Right kidney (tissue), 1 donor: ENCODE data around the gene ISLR.
"Not testable (repeated sequence)": the region's sequence is repeated elsewhere in the genome, so short reads cannot be mapped to it uniquely, and the experiment has no call there.

ENCODE experiments used
- DNase-seq: peaks from one replicate; pipeline ENCODE4 v3.0.0-alpha.2; 2016

The ISLR gene

GRCh38 chr15:74135041-74135565 is 38.4 kb upstream of the ISLR start:
- no peak for DNase-seq

GRCh38 chr15:74136540-74136813 is 37.0 kb upstream of the ISLR start:
- peak; percentile 70 for DNase-seq

GRCh38 chr15:74136814-74137536 is 36.5 kb upstream of the ISLR start:
- no peak for DNase-seq

- no peak for DNase-seq
Measured at GRCh38 chr15:74137537-74137894, 36.0 kb upstream of the ISLR start.

- no peak for DNase-seq
Measured at GRCh38 chr15:74138642-74139041, 34.9 kb upstream of the ISLR start.

GRCh38 chr15:74141591-74141990 is 31.9 kb upstream of the ISLR start:
- no peak for DNase-seq

GRCh38 chr15:74144153-74144775 is 29.2 kb upstream of the ISLR start:
- no peak for DNase-seq

GRCh38 chr15:74146277-74146800 is 27.2 kb upstream of the ISLR start:
- no peak for DNase-seq

GRCh38 chr15:74147051-74147450 is 26.5 kb upstream of the ISLR start:
- no peak for DNase-seq

GRCh38 chr15:74155766-74156417 is 17.6 kb upstream of the ISLR start:
- peak; percentile 4 for DNase-seq

- peak; percentile 33 for DNase-seq
Measured at GRCh38 chr15:74156678-74157411, 16.7 kb upstream of the ISLR start.

GRCh38 chr15:74157868-74158827 is 15.4 kb upstream of the ISLR start:
- DNase-seq: no peak

GRCh38 chr15:74158855-74159650 is 14.5 kb upstream of the ISLR start:
- DNase-seq: no peak

GRCh38 chr15:74159773-74160172 is 13.7 kb upstream of the ISLR start:
- DNase-seq: no peak

GRCh38 chr15:74160390-74160789 is 13.1 kb upstream of the ISLR start:
- not testable (repeated sequence) for DNase-seq

- not testable (repeated sequence) for DNase-seq
Measured at GRCh38 chr15:74162195-74162536, 11.3 kb upstream of the ISLR start.

- no peak for DNase-seq
Measured at GRCh38 chr15:74165461-74165860, 8.0 kb upstream of the ISLR start.

- DNase-seq: no peak
Measured at GRCh38 chr15:74167891-74168331, 5.6 kb upstream of the ISLR start.

GRCh38 chr15:74168711-74169126 is 4.8 kb upstream of the ISLR start:
- DNase-seq: no peak

- DNase-seq: peak; percentile 62
Measured at GRCh38 chr15:74170071-74170844, 3.3 kb upstream of the ISLR start.
